ENCODE results near the gene RWDD2A.
"Not testable (repeated sequence)": the region's sequence is repeated elsewhere in the genome, so short reads cannot be mapped to it uniquely, and the experiment has no call there.

The RWDD2A gene

GRCh38 chr6:83192871-83193746 lies at the start of gene RWDD2A, which contains the start of gene PGM3:
Gene RWDD2A (plus strand): TSS chr6:83193357. CDS start chr6:83194452, 1,095 bp downstream.
Gene PGM3 (minus strand): TSS chr6:83193265. CDS start chr6:83191012, 2,253 bp downstream.
- DNase-seq, result peak; percentile 90

GRCh38 chr6:83151114-83151513 lies 42.0 kb upstream of the RWDD2A start:
- no peak for DNase-seq

GRCh38 chr6:83152913-83153312 lies 40.2 kb upstream of the RWDD2A start:
- DNase-seq, result no peak

DNA sequence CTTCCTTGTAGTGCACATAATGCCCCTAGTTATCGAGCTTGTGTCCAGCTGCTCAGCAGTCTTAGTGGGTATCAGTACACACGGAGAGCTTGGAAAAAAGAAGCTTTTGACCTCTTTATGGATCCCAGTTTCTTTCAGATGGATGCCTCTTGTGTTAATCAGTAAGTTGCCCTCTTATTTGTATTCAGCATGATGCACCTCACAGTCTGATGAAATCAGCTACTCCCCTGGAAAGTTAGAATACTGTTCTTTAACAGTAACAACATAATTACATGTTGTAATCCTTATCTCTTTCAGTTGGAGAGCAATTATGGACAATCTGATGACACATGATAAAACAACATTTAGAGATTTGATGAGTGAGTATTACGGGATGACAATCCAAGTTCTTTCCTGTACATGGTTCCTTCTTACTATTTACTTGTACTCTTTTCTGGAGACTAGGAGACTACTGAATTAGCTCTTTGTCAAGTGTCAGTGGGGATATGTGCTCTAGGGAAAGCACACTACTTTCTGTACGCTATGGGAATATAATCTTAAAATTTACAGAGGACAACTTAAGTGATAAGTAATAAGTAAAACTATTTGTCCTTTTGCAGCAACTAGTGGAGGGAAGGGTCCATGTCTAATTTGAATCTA lies 39.2 kb upstream of the RWDD2A start:
- DNase-seq, result no peak

DNA sequence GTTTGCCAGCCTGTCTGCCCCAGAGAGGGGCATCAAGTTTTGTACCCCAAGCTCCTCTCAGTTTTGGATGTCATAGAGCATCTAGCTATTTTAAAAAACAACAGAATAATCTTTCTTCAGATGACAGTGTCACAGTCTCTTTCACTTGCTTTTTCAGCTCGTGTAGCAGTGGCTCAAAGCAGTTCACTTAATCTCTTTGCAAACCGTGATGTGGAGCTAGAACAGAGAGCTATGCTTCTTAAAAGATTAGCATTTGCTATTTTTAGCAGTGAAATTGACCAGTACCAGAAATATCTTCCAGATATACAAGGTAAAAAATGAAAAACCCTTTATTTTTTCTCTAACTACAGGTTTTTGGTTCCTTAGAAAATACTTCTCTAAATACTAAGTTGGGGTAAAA lies 37.4 kb upstream of the RWDD2A start:
- DNase-seq, result no peak

GRCh38 chr6:83160167-83160566 lies 33.0 kb upstream of the RWDD2A start:
- DNase-seq, result no peak

DNA sequence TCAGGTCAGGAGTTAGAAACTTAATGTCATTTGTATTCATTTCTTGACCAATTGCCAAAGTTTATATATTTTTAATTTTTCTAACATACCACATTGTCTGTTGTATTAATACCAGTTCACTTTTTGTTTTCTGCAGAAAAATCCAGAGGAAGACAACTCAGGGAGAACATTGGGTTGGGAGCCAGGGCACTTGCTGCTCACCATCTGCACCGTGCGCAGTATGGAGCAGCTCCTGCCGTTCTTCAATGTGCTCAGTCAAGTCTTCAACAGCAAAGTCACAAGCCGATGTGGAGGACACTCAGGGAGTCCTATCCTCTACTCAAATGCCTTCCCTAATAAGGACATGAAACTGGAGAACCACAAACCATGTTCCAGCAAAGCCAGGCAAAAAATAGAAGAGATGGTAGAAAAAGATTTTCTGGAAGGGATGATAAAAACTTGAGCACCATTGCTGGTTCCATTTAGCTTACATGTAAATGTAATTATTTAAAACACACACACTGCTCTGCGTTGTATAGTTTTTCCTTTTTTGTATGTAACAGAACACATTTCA lies 25.4 kb upstream of the RWDD2A start:
- no peak for DNase-seq

GRCh38 chr6:83168556-83168955 lies 24.6 kb upstream of the RWDD2A start:
- DNase-seq, result no peak

GRCh38 chr6:83169106-83169505 lies 24.1 kb upstream of the RWDD2A start:
- DNase-seq, result no peak

GRCh38 chr6:83169511-83169910 lies 23.6 kb upstream of the RWDD2A start:
- no peak for DNase-seq

- no peak for DNase-seq
Observed at GRCh38 chr6:83176246-83176645, 16.9 kb upstream of the RWDD2A start.

DNA sequence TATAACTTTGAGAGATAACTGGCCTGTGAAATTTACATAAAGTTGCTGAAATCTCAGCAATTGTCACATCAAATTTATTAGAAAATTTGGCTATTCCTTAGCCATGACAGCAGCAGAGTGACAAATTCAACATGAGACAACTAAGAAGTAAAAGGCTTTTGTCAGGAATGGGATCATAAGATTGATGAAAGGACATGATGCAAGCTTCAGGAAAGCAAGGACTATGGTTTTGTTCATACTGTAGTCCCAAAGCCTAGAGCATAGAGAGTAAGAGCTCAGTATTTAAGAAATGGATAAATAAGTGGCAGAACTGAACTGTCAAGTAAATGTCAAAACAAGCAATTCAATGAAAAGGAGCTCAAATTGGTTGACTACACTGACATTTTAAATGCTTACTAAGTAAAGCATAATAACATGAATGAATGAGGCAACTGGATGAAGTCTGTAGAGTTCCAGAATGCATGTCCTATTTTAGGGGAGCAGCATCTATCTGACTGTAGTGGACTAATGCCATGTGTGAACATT lies 12.7 kb upstream of the RWDD2A start:
- DNase-seq, result no peak

DNA sequence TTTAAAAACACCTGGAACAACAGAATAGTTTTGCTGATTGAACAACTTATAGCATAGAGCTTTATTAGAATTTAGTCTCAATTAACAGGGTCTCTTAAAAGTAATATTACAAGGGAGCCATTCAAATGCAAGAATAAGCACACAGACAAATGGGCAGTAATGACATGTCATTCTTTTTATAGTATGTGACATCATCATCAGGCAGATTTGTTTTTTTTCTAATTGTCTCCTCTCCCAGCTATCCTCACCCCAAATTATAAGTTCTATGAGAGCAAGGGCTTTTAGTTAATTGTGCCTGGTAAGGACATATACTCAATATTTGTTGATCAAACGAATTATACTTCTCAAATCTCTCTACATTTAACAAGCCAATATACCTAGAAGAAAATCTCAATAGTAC lies 11.0 kb upstream of the RWDD2A start:
- DNase-seq, result no peak

DNA sequence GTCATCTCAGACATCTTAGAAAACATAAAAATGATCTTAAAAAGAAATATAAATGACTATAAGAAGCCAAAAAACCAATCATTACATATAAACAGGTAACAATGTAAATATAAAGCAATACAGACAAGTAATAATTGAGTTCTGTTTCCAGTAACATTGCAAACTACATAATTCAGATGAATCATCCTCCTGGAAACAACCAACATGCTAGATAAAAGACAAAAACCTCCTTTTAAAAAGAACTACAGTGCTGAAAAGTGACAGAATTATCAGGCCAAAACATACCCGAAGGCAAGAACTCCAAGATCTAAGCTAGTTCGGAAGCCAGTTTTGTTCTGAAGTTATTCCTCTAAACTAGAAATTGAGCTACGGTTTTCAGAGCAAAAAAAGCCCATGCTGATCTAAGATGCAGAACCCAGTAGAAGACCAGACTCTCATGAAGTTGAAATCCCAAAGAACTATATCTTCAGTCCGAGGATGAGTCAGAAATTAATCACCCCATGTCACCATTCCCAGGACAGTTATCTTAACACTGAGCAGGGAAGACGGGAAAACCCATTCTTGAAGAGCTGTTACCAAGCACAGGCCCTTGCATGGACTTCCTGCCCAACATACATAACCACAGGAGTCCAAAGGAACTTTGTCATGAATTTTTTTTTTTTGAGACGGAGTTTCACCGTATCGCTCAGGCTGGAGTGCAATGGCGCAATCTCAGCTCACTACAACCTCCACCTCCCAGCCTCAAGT lies 9.9 kb upstream of the RWDD2A start:
- DNase-seq, result no peak

- no peak for DNase-seq
Observed at GRCh38 chr6:83185096-83185495, 8.1 kb upstream of the RWDD2A start.

DNA sequence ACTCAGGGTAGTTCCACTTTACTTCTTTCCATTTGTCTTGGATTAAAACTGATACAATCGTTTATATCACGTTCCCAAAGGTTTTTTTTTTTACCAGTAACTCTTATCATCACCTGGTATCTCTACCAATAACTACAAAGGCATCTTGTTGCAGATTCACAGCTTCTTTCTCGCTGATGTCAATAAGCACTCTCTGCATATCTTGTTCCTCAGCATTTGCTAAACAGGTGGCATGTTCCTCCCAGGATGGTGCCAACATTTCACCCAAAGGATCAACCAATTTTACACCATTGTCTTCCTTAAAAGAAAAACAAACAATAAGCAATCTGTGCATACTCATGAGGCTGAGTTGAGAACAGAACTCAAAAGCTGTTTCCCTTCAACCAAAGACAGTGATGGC lies 4.7 kb upstream of the RWDD2A start:
- no peak for DNase-seq

- no peak for DNase-seq
Observed at GRCh38 chr6:83190626-83191025, 2.5 kb upstream of the RWDD2A start.

GRCh38 chr6:83191974-83192373 lies 1.2 kb upstream of the RWDD2A start:
- DNase-seq, result not testable (repeated sequence)

GRCh38 chr6:83192456-83192855 lies 701 bp upstream of the RWDD2A start:
- no peak for DNase-seq

- peak; percentile 41 for DNase-seq
Observed at GRCh38 chr6:83193747-83194566, 800 bp downstream of the RWDD2A start.

GRCh38 chr6:83198486-83199172 lies 5.5 kb downstream of the RWDD2A start:
- DNase-seq, result no peak
